SK-N-SH treated with all-trans-retinoic acid at 6 μM for 48 hours (cell line): ENCODE results near the gene TUT4.

ENCODE experiments used
- CREB5 ChIP-seq: fragments of 250-450 bp; sonication (Bioruptor Pico); IDR thresholded peaks from 2 replicates; pipeline ENCODE4 v1.5.1; 2020; ENCODE audit warnings: low read depth, mild to moderate bottlenecking, moderate library complexity
- CSDC2 ChIP-seq: fragments of 250-450 bp; sonication (Bioruptor Pico); IDR thresholded peaks from 2 replicates; pipeline ENCODE4 v1.5.0; 2020; ENCODE audit warnings: mild to moderate bottlenecking, moderate library complexity
- ESRRG ChIP-seq: fragments of 250-450 bp; sonication (Bioruptor Pico); IDR thresholded peaks from 2 replicates; pipeline ENCODE4 v1.6.1; 2021; ENCODE audit warnings: mild to moderate bottlenecking
- GLIS3 ChIP-seq: fragments of 250-450 bp; sonication (Bioruptor Pico); IDR thresholded peaks from 2 replicates; pipeline ENCODE4 v1.5.0; 2020; ENCODE audit warnings: mild to moderate bottlenecking, moderate library complexity
- ISL1 ChIP-seq: fragments of 250-450 bp; sonication (Bioruptor Pico); IDR thresholded peaks from 2 replicates; pipeline ENCODE4 v2.1.2; 2022; ENCODE audit warnings: mild to moderate bottlenecking, moderate library complexity
- PATZ1 ChIP-seq: fragments of 250-450 bp; sonication (Bioruptor Pico); IDR thresholded peaks from 2 replicates; pipeline ENCODE4 v1.8.0; 2020; ENCODE audit warnings: mild to moderate bottlenecking, moderate library complexity, borderline replicate concordance
- RARB ChIP-seq: fragments of 250-450 bp; sonication (Bioruptor Pico); IDR thresholded peaks from 2 replicates; pipeline ENCODE4 v1.8.0; 2021; ENCODE audit warnings: mild to moderate bottlenecking, moderate library complexity
- SNAI2 ChIP-seq: fragments of 250-450 bp; sonication (Bioruptor Pico); IDR thresholded peaks from 2 replicates; pipeline ENCODE4 v1.5.0; 2020; ENCODE audit warnings: mild to moderate bottlenecking, moderate library complexity
- TCF4 ChIP-seq: fragments of 250-450 bp; sonication (Bioruptor Pico); IDR thresholded peaks from 2 replicates; pipeline ENCODE4 v1.8.0; 2021; ENCODE audit warnings: mild to moderate bottlenecking, moderate library complexity, borderline replicate concordance
- TOX ChIP-seq: fragments of 250-450 bp; sonication (Bioruptor Pico); IDR thresholded peaks from 2 replicates; pipeline ENCODE4 v1.8.0; 2021; ENCODE audit warnings: mild to moderate bottlenecking, moderate library complexity, borderline replicate concordance
- ZFP3 ChIP-seq: fragments of 250-450 bp; sonication (Bioruptor Pico); IDR thresholded peaks from 2 replicates; pipeline ENCODE4 v1.5.0; 2020; ENCODE audit warnings: mild to moderate bottlenecking, moderate library complexity
- ZFP30 ChIP-seq: fragments of 450-650 bp; formaldehyde crosslinking; IDR thresholded peaks from 2 replicates; pipeline ENCODE4 v1.5.0; 2022; ENCODE audit warnings: mild to moderate bottlenecking, moderate library complexity
- ZNF70 ChIP-seq: fragments of 450-650 bp; formaldehyde crosslinking; IDR thresholded peaks from 2 replicates; pipeline ENCODE4 v1.5.0; 2020; ENCODE audit warnings: mild to moderate bottlenecking, moderate library complexity
- ZNF8 ChIP-seq: fragments of 450-650 bp; formaldehyde crosslinking; IDR thresholded peaks from 2 replicates; pipeline ENCODE4 v1.5.0; 2020; ENCODE audit warnings: mild to moderate bottlenecking, moderate library complexity

- no peak for TF ChIP-seq CREB5 (CRISPR knock-in tag)
- TF ChIP-seq TOX (CRISPR knock-in tag): no peak
- no peak for TF ChIP-seq RARB (CRISPR knock-in tag)
- no peak for TF ChIP-seq PATZ1 (CRISPR knock-in tag)
- no peak for TF ChIP-seq TCF4 (CRISPR knock-in tag)
- no peak for TF ChIP-seq ZFP3 (CRISPR knock-in tag)
- no peak for TF ChIP-seq CSDC2 (CRISPR knock-in tag)
- no peak for TF ChIP-seq ZNF8 (CRISPR knock-in tag)
- no peak for TF ChIP-seq ISL1 (CRISPR knock-in tag)
- TF ChIP-seq ESRRG: no peak
- no peak for TF ChIP-seq ZNF70
- TF ChIP-seq GLIS3 (CRISPR knock-in tag): no peak
- TF ChIP-seq ZFP30: no peak
- no peak for TF ChIP-seq SNAI2 (CRISPR knock-in tag)
Observed at GRCh38 chr1:52454779-52455178, 98.1 kb downstream of the TUT4 start.
